Forelimb muscle (tissue), 1 donor: Measurements from ENCODE around the gene C16orf95. TPM values are rescaled to one million over a fixed set of nuclear protein-coding genes. Genes with fewer than 3 reads are reported as not detected.

Experiments
- DNase-seq: peaks from one replicate; pipeline ENCODE4 v3.0.0-alpha.2; 2013; ENCODE audit warnings: low read depth
- polyA plus RNA-seq: library from polyadenylated mRNA; unstranded; fragments of 120-200 nt; gene quantifications from one replicate; pipeline ENCODE4 v1.2.1, GENCODE V29; 2013; ENCODE audit not compliant: insufficient read length

The C16orf95 gene
- polyA plus RNA-seq, 1 donor = 2.9 TPM

DNA sequence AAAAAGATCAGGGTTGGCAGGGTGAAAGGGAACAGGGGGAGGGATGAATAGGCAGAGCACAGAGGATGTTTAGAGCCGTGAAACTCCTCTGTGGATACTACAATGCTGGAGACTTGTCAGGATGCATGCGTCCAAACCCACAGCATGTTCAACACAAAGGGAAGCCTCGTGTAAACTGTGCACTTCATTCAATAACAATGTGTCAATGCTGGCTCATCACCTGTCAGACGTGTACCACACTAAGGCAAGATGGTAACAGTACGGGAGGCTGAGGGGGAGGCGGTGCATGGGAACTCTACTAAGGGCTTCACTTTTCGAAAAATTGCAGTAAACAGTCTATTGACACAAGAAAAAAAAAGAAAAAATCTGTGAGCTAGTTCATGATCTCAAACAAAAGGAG, 63.7 kb downstream of the C16orf95 start:
- DNase-seq = no peak

Other genes with a start within 250 kb of the C16orf95 start
- 27.1 TPM for gene FBXO31, start 66.4 kb upstream of the C16orf95 start, polyA plus RNA-seq
- 49.7 TPM for gene MAP1LC3B, start 74.9 kb upstream of the C16orf95 start, polyA plus RNA-seq
- gene ZCCHC14, start 175.6 kb upstream of the C16orf95 start, polyA plus RNA-seq = 17.6 TPM